ENCODE results near the gene APOL4. TPM values are rescaled to one million over a fixed set of nuclear protein-coding genes. Genes with fewer than 3 reads are reported as not detected.
"Not testable (repeated sequence)": the region's sequence is repeated elsewhere in the genome, so short reads cannot be mapped to it uniquely, and the experiment has no call there.

Gene APOL4
- 9.8 TPM for total RNA-seq

- intact Hi-C loops (cut with DNase I): no loop called here
- ATAC-seq (peak; percentile 89), DNase-seq (ENCODE audit: low spot score) (peak; percentile 88)
Observed at GRCh38 chr22:36201630-36202319, at the start of gene APOL4. Gene APOL4 (minus strand): TSS chr22:36201809. CDS start chr22:36201734, 75 bp downstream.

GRCh38 chr22:36250292-36250960 lies 48.8 kb upstream of the APOL4 start:
- DNase-seq (ENCODE audit: low spot score); intact Hi-C loops (cut with DNase I): not testable (repeated sequence)

GRCh38 chr22:36249160-36249559 lies 47.6 kb upstream of the APOL4 start:
- intact Hi-C loops (cut with DNase I): no loop called here
- ATAC-seq (no peak), DNase-seq (ENCODE audit: low spot score) (no peak)

More at GRCh38 chr22:36250292-36250960, 48.8 kb upstream of the APOL4 start:
- not testable (repeated sequence) for ATAC-seq

- DNase-seq (ENCODE audit: low spot score) (no peak), ATAC-seq (no peak)
- intact Hi-C loops (cut with DNase I): no loop called here
Observed at GRCh38 chr22:36247955-36248354, 46.3 kb upstream of the APOL4 start.

GRCh38 chr22:36246718-36247117 lies 45.1 kb upstream of the APOL4 start:
- DNase-seq (ENCODE audit: low spot score): no peak
- intact Hi-C loops (cut with DNase I): no loop called here
- ATAC-seq: no peak

GRCh38 chr22:36245805-36246356 lies 44.3 kb upstream of the APOL4 start:
- no peak for ATAC-seq
- DNase-seq (ENCODE audit: low spot score): no peak
- intact Hi-C loops (cut with DNase I): no loop called here

GRCh38 chr22:36244522-36245391 lies 43.1 kb upstream of the APOL4 start:
- DNase-seq (ENCODE audit: low spot score) (no peak), ATAC-seq (peak; percentile 89)
- intact Hi-C loops (cut with DNase I): no loop called here

GRCh38 chr22:36243986-36244385 lies 42.4 kb upstream of the APOL4 start:
- DNase-seq (ENCODE audit: low spot score) (no peak), ATAC-seq (no peak)
- intact Hi-C loops (cut with DNase I): no loop called here

GRCh38 chr22:36239401-36240171 lies 38.0 kb upstream of the APOL4 start, which contains the start of gene APOL2:
Gene APOL2 (minus strand): TSS chr22:36239527. CDS start chr22:36233162, 6,365 bp downstream.
- peak; percentile 97 for ATAC-seq
- peak; percentile 92 for DNase-seq (ENCODE audit: low spot score)
- intact Hi-C loops (cut with DNase I): no loop called here

- ATAC-seq (peak; percentile 31), DNase-seq (ENCODE audit: low spot score) (no peak)
- intact Hi-C loops (cut with DNase I): no loop called here
Observed at GRCh38 chr22:36239150-36239400, 37.5 kb upstream of the APOL4 start.

GRCh38 chr22:36238373-36239149 lies 37.0 kb upstream of the APOL4 start:
- intact Hi-C loops (cut with DNase I): no loop called here
- no peak for DNase-seq (ENCODE audit: low spot score)
- peak; percentile 45 for ATAC-seq

- ATAC-seq (peak; percentile 21), DNase-seq (ENCODE audit: low spot score) (no peak)
- intact Hi-C loops (cut with DNase I): no loop called here
Observed at GRCh38 chr22:36237462-36238372, 36.1 kb upstream of the APOL4 start.

GRCh38 chr22:36236388-36237319 lies 35.0 kb upstream of the APOL4 start:
- intact Hi-C loops (cut with DNase I): no loop called here
- DNase-seq (ENCODE audit: low spot score) (no peak), ATAC-seq (no peak)

GRCh38 chr22:36235585-36235984 lies 34.0 kb upstream of the APOL4 start:
- no peak for ATAC-seq
- intact Hi-C loops (cut with DNase I): no loop called here
- DNase-seq (ENCODE audit: low spot score): no peak

- DNase-seq (ENCODE audit: low spot score): peak; percentile 61
- intact Hi-C loops (cut with DNase I): no loop called here
- ATAC-seq: no peak
Observed at GRCh38 chr22:36234919-36235318, 33.3 kb upstream of the APOL4 start.

GRCh38 chr22:36234213-36234612 lies 32.6 kb upstream of the APOL4 start:
- intact Hi-C loops (cut with DNase I): no loop called here
- no peak for DNase-seq (ENCODE audit: low spot score)
- no peak for ATAC-seq
